Esophagus squamous epithelium (tissue), 4 donors: ENCODE results near the gene PDGFRB.

Experiments used
- POLR2A ChIP-seq, 4 donors: fragments of 450-650 bp; IDR thresholded peaks; one replicate each; pipeline ENCODE4 v1.6.1; 2017; ENCODE audit warnings: antibody characterized with exemption in 4 of 4, mild to moderate bottlenecking in 4 of 4, moderate library complexity in 3 of 4
- TF ChIP-seq, protein P1 (sequence below), 6 experiments: fragments of 450-650 bp in 4 of 6; fragments of 200-600 bp in 2 of 6; sonication (generic) in 2 of 6; IDR thresholded peaks; one replicate each; pipeline ENCODE4 v1.5.1; 2016 to 2019; ENCODE audit warnings: antibody characterized with exemption in 6 of 6, mild to moderate bottlenecking in 4 of 6, moderate library complexity in 4 of 6

DNA sequence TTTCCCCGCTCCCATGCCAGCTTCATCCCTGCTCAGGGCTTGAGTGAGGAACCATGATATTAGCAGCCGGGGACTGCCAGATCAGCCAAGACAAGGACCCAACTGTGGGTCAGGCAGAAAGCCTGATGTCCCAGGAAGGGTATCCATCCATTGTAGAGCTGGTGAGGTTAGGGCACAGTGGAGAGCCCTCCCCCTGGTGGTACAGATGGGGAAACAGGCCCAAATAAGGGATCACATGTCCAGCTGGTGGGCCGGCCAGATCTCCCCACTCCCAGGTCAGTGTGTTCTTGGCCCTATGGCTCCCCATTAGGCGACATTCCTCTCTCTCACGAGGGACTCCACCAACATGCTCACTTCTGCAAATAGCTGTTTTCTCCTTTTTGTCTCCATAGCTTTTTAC is 19.9 kb upstream of the PDGFRB start:
- TF ChIP-seq, protein P1, sequence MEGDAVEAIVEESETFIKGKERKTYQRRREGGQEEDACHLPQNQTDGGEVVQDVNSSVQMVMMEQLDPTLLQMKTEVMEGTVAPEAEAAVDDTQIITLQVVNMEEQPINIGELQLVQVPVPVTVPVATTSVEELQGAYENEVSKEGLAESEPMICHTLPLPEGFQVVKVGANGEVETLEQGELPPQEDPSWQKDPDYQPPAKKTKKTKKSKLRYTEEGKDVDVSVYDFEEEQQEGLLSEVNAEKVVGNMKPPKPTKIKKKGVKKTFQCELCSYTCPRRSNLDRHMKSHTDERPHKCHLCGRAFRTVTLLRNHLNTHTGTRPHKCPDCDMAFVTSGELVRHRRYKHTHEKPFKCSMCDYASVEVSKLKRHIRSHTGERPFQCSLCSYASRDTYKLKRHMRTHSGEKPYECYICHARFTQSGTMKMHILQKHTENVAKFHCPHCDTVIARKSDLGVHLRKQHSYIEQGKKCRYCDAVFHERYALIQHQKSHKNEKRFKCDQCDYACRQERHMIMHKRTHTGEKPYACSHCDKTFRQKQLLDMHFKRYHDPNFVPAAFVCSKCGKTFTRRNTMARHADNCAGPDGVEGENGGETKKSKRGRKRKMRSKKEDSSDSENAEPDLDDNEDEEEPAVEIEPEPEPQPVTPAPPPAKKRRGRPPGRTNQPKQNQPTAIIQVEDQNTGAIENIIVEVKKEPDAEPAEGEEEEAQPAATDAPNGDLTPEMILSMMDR (IDR thresholded peaks at IDR 0.05), result peak in 3 of 6 experiments; percentile 15 to 23 (median 16)
- TF ChIP-seq POLR2A (IDR thresholded peaks at IDR 0.05), result no peak
